ENCODE data around the gene LRRC1. TPM values are rescaled to one million over a fixed set of nuclear protein-coding genes. Genes with fewer than 3 reads are reported as not detected.

Gene LRRC1
- total and polyA plus RNA-seq, 2 of the 13 experiments (the other 11 are each of a cell fraction or from before 2014, with no cell fraction given) = 15.6 to 27.7 TPM

DNA sequence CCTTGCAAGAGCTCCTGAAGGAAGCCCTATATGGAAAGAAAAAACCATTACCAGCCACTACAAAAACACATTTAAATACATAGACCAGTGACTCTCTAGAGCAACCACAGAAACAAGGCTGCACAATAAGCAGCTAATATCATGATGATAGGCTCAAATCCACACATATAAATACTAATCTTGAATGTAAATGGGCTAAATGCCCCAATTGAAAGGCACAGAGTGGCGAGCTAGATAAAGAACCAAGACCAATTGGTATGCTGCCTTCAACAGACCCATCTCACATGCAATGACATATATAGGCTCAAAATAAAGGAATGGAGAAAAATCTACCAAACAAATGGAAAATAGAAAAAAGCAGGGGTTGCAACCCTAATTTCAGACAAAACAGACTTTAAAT lies 153.0 kb downstream of the LRRC1 start:
- POLR2A ChIA-PET = no interaction called here
- CTCF ChIA-PET (ENCODE audit: low intra/inter-chr PET ratio, low total read pairs) = no interaction called here
- DNase-seq (ENCODE audit: low spot score) = no peak
- no peak for TF ChIP-seq ZMYM2 (CRISPR knock-in tag; IDR thresholded peaks at IDR 0.05)
- TF ChIP-seq, protein P1, sequence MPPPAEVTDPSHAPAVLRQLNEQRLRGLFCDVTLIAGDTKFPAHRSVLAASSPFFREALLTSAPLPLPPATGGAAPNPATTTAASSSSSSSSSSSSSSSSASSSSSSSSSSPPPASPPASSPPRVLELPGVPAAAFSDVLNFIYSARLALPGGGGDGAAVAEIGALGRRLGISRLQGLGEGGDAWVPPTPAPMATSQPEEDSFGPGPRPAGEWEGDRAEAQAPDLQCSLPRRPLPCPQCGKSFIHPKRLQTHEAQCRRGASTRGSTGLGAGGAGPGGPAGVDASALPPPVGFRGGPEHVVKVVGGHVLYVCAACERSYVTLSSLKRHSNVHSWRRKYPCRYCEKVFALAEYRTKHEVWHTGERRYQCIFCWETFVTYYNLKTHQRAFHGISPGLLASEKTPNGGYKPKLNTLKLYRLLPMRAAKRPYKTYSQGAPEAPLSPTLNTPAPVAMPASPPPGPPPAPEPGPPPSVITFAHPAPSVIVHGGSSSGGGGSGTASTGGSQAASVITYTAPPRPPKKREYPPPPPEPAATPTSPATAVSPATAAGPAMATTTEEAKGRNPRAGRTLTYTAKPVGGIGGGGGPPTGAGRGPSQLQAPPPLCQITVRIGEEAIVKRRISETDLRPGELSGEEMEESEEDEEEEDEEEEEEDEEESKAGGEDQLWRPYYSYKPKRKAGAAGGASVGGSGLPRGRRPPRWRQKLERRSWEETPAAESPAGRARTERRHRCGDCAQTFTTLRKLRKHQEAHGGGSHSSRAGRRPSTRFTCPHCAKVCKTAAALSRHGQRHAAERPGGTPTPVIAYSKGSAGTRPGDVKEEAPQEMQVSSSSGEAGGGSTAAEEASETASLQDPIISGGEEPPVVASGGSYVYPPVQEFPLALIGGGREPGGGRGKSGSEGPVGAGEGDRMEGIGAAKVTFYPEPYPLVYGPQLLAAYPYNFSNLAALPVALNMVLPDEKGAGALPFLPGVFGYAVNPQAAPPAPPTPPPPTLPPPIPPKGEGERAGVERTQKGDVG (CRISPR knock-in tag; IDR thresholded peaks at IDR 0.05; ENCODE audit: borderline replicate concordance) = no peak
- TF ChIP-seq, protein P2, sequence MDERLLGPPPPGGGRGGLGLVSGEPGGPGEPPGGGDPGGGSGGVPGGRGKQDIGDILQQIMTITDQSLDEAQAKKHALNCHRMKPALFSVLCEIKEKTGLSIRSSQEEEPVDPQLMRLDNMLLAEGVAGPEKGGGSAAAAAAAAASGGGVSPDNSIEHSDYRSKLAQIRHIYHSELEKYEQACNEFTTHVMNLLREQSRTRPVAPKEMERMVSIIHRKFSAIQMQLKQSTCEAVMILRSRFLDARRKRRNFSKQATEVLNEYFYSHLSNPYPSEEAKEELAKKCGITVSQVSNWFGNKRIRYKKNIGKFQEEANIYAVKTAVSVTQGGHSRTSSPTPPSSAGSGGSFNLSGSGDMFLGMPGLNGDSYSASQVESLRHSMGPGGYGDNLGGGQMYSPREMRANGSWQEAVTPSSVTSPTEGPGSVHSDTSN (CRISPR knock-in tag; IDR thresholded peaks at IDR 0.05) = no peak
- TF ChIP-seq, protein P3, sequence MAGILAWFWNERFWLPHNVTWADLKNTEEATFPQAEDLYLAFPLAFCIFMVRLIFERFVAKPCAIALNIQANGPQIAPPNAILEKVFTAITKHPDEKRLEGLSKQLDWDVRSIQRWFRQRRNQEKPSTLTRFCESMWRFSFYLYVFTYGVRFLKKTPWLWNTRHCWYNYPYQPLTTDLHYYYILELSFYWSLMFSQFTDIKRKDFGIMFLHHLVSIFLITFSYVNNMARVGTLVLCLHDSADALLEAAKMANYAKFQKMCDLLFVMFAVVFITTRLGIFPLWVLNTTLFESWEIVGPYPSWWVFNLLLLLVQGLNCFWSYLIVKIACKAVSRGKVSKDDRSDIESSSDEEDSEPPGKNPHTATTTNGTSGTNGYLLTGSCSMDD (CRISPR knock-in tag; IDR thresholded peaks at IDR 0.05) = no peak
- TF ChIP-seq SOX13 (IDR thresholded peaks at IDR 0.05) = no peak
- TF ChIP-seq SOX13 (CRISPR knock-in tag; conservative IDR thresholded peaks at IDR 0.05 in 1 of 2, IDR thresholded peaks at IDR 0.05 in 1 of 2) = no peak
- no peak for TF ChIP-seq POGZ (CRISPR knock-in tag; IDR thresholded peaks at IDR 0.05)
- TF ChIP-seq NR2F1 (CRISPR knock-in tag; IDR thresholded peaks at IDR 0.05) = no peak
- TF ChIP-seq HNF4G (IDR thresholded peaks at IDR 0.05; ENCODE audit: borderline replicate concordance, low read depth, low read length) = no peak
- TF ChIP-seq HNF4G (CRISPR knock-in tag; IDR thresholded peaks at IDR 0.05; ENCODE audit: borderline replicate concordance, low read depth) = no peak
- TF ChIP-seq ZNF549 (CRISPR knock-in tag; IDR thresholded peaks at IDR 0.05) = no peak
- no peak for TF ChIP-seq ZNF260 (CRISPR knock-in tag; IDR thresholded peaks at IDR 0.05; ENCODE audit: borderline replicate concordance, low read depth)
- TF ChIP-seq NPAS2 (CRISPR knock-in tag; IDR thresholded peaks at IDR 0.05; ENCODE audit: borderline replicate concordance) = no peak
- TF ChIP-seq TOE1 (CRISPR knock-in tag; IDR thresholded peaks at IDR 0.05) = no peak
- no peak for TF ChIP-seq THYN1 (CRISPR knock-in tag; IDR thresholded peaks at IDR 0.05; ENCODE audit: borderline replicate concordance, low read depth)
- no peak for TF ChIP-seq ZNF879 (CRISPR knock-in tag; IDR thresholded peaks at IDR 0.05)
- no peak for TF ChIP-seq HOXA9 (CRISPR knock-in tag; IDR thresholded peaks at IDR 0.05; ENCODE audit: borderline replicate concordance)
- no peak for TF ChIP-seq ZNF543 (CRISPR knock-in tag; IDR thresholded peaks at IDR 0.05)
- WGBS (ENCODE audit: low lambda C conversion rate) = 6% methylated on average over 1 of the region's 1 CpG
- Histone ChIP-seq H3K9me3 (ENCODE audit: low read length) (peaks cover 6% of the 10 kb centered on the region; the same call in 1 of the 2 replicates), H2AFZ (ENCODE audit: low read length) (no peak overlapping the region), H3K4me3 (replicated peaks in 1 of 3; ENCODE audit: insufficient read depth in 1 of 3, low read depth in 2 of 3, low read length in 3 of 3) (no peak overlapping the region), H3K4me2 (ENCODE audit: low read depth, low read length) (no peak overlapping the region), H4K20me1 (ENCODE audit: insufficient read depth, low read length) (no peaks in the 10 kb centered on the region), H3K9ac (ENCODE audit: insufficient read depth, low read depth, low read length) (no peak overlapping the region), H3K4me1 (ENCODE audit: insufficient read depth, low read length) (no peaks in the 10 kb centered on the region), H3K79me2 (ENCODE audit: insufficient read depth, low read length) (no peaks in the 10 kb centered on the region), H3K27me3 (ENCODE audit: control insufficient read depth in 1 of 2, insufficient read depth in 2 of 2, low read length in 2 of 2) (no peaks in the 10 kb centered on the region; a peak in 1 of 5 replicates), H3K27ac (ENCODE audit: extremely low read length, insufficient read depth, low read length) (no peak overlapping the region), H3K36me3 (replicated peaks in 1 of 2; ENCODE audit: control insufficient read depth in 1 of 2, insufficient read depth in 2 of 2, low read length in 2 of 2) (no peaks in the 10 kb centered on the region)
- no TSS peak for BruUV-seq (replicated peaks)
- FAIRE-seq = no peak
- in situ Hi-C loops (cut with HindIII; ENCODE audit: extremely low pct_ligation_motif_present, low pct_unique_long_range_greater_than_20kb) = no loop called here
- intact Hi-C loops (cut with micrococcal nuclease; ENCODE audit: unreplicated experiment) = no loop called here
- no peak for ATAC-seq

Measured in HepG2 (cell line).